ENCODE measurements around the gene CSRNP3.

Gene CSRNP3

DNA sequence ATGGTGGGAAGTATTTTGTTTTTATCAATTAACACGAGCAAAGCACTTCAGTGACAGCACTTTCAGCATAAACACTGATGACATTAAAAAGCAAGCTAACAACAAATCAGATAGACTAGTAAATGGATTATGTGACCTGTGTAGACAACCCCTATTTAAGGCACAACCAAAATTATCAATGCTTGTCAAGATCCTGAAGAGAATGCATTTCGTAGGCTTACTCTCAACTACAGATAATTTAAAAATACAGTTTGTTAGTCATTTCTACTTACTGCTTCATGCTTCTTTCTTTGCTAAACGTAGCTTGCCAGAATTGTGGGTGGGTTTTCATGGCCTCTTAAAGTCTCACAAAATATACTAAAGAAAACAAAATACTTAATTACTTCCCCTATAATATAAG lies 3.4 kb downstream of the CSRNP3 start:
- H3K27ac ChIP-seq = no peak overlapping the region
- TF ChIP-seq, protein P1, sequence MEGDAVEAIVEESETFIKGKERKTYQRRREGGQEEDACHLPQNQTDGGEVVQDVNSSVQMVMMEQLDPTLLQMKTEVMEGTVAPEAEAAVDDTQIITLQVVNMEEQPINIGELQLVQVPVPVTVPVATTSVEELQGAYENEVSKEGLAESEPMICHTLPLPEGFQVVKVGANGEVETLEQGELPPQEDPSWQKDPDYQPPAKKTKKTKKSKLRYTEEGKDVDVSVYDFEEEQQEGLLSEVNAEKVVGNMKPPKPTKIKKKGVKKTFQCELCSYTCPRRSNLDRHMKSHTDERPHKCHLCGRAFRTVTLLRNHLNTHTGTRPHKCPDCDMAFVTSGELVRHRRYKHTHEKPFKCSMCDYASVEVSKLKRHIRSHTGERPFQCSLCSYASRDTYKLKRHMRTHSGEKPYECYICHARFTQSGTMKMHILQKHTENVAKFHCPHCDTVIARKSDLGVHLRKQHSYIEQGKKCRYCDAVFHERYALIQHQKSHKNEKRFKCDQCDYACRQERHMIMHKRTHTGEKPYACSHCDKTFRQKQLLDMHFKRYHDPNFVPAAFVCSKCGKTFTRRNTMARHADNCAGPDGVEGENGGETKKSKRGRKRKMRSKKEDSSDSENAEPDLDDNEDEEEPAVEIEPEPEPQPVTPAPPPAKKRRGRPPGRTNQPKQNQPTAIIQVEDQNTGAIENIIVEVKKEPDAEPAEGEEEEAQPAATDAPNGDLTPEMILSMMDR (conservative IDR thresholded peaks at IDR 0.05; ENCODE audit: low read depth) = no peak
- no peak for DNase-seq (ENCODE audit: low spot score)
- POLR2A ChIA-PET (ENCODE audit: low non-redundant PET) = no interaction called here
- CTCF ChIA-PET = interaction anchor here (0.6 to 0.7 kb wide), 2 partner anchors 911 to 1440 kb away, joined by 3 to 6 read pairs; no protein-coding TSS in a partner anchor

DNA sequence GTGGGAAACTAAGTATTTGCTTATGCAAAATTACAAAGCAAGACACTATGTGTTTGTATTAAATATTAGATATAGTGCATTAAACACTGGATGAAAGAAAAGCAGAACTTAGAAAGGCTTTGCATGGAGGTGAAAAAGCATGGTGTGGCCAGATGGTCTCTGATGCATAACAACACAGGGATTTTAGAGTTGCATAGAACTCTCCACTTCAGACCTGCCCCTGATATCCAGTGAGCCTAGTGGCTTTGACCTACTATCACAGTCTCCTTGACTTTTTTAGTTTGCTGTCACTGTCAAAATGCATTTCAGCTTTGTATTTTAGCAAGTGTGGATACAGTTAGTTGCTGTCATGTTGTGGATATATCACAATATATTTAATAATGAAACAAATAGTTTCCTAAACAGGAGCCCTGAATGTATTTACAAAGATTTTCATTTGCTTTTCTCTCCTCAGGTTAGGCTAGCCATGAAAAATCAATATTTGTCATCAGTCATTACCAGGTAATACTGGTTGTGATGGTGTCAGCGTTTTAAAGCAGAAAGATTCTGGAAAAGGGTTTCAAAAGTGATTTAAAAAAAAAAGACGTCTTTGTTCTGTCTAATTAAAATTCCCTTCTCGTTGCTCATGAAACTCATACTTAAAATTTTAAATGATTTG lies 5.2 kb downstream of the CSRNP3 start:
- TF ChIP-seq, protein P1 (conservative IDR thresholded peaks at IDR 0.05; ENCODE audit: low read depth) = no peak
- ChIA-PET POLR2A (ENCODE audit: low non-redundant PET) (no interaction called here), CTCF (interaction anchor here (0.7 kb wide), 1 partner anchor 11 kb away, joined by 6 read pairs; no protein-coding TSS in a partner anchor)
- DNase-seq (ENCODE audit: low spot score) = no peak
- H3K27ac ChIP-seq = no peak overlapping the region

DNA sequence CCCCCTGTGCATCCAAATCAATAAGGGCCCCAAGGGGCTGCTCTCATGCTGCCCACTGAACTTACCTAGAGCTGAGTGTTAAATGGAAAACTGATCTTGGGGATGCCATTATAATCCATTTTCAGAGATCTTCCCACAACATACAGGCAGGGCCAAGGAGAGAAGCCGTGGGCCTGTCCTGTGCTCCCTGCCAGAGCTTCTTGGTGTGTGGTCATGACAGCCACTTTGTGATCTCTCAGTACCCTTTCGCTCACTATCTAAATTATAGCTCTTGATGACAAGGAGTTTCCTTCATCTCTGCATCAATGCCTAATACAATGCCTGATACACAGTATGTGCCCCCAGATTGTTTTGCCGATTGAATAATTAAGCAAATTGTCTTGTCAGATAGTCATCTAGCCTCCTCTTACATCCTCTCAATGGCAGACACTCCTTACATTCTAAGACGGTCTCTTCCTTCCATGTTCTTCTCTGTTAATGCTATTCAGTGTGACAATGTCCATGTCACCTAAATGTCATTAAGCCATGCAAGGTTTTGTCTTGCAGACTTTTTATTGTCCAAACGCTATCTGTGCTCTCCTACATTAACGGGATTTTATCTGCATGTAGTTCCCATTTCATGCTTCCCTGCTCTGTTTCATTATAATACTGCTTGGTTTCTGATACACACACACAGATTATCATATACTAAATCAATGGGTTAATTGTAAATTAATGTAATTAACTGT lies 5.9 kb downstream of the CSRNP3 start:
- DNase-seq (ENCODE audit: low spot score) = no peak
- ChIA-PET CTCF (interaction anchor here (0.6 to 0.7 kb wide), 2 partner anchors 10 to 12 kb away, joined by 3 to 6 read pairs; no protein-coding TSS in a partner anchor), POLR2A (ENCODE audit: low non-redundant PET) (no interaction called here)
- no peak overlapping the region for H3K27ac ChIP-seq
- TF ChIP-seq, protein P1 (conservative IDR thresholded peaks at IDR 0.05; ENCODE audit: low read depth) = no peak

DNA sequence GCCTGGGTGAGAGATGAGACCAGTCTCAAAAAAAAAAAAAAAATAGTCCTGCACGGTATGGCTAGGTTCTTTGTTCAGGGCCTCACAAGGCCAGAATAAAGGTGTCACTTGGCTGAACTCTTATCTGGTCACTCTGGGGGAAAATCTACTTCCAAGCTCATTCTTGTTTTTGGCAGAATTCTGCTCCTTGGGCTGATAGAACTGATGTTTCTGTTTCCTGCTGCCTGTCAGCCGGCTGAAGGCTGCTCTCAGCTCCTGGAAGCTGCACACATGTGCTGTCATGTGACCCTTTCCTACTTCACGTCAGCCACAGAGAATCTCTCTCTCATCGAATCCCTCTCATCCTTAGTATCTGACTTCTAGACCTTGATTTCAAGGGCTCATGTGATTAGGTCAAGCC lies 10.4 kb downstream of the CSRNP3 start:
- TF ChIP-seq, protein P1 (conservative IDR thresholded peaks at IDR 0.05; ENCODE audit: low read depth) = no peak
- no peak overlapping the region for H3K27ac ChIP-seq
- DNase-seq (ENCODE audit: low spot score) = no peak
- ChIA-PET CTCF (interaction anchor here (0.6 to 0.7 kb wide), 2 partner anchors 13 to 1817 kb away, joined by 5 to 8 read pairs; no protein-coding TSS in a partner anchor), POLR2A (ENCODE audit: low non-redundant PET) (no interaction called here)

DNA sequence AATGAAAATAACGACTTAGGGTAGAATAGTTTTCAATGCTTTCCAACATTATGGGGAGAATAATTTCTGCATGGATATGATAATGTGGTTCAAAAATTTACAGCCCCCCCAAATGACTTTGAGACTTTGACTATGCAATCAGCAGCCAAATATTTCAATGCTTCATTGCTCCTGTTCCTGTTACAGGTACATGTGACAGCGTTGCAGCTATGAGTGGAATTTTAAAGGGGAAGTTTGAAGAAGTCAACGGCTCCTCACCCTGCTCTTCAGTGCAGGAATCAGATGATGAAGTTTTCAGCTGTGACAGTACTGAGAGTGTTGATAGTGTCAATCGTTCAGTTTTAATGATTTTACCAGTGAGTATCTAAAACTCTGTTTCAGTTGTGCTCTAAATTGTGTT lies 25.1 kb downstream of the CSRNP3 start:
- ChIA-PET CTCF (no interaction called here), POLR2A (ENCODE audit: low non-redundant PET) (no interaction called here)
- no peak for DNase-seq (ENCODE audit: low spot score)
- TF ChIP-seq, protein P1 (conservative IDR thresholded peaks at IDR 0.05; ENCODE audit: low read depth) = no peak
- no peak overlapping the region for H3K27ac ChIP-seq

DNA sequence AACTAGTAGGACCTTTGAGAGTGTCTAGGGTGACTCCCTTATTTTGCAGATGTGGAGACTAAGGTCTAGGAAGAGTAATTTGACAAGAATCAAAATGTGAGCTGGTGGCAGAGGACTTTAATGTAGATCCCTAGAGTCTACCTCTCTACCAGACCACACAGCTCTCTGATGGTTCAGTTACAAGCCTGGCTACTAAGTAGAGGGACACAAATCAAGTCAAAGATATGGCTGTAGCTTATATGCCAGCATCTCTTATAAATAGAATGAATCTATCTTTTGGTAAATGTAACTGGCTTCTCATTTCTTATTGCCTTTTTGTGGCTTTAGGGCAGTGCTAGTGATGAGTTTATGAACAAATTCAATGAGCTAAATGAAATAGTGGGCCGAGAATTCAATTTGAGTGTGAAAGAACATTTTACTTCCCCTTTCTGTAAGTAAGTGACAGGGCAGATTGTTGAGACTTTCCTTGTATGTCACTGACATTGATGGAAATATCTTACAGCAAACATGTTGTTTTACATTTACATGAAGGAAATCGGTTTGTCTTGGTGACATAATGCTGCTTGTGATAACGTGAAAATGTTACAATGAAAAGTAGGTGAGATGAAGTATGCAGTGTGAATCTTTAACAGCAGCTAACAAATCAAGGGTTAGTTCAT lies 28.3 kb downstream of the CSRNP3 start:
- POLR2A ChIA-PET (ENCODE audit: low non-redundant PET) = no interaction called here
- TF ChIP-seq, protein P1 (conservative IDR thresholded peaks at IDR 0.05; ENCODE audit: low read depth) = no peak

More for the DNA sequence above, 28.3 kb downstream of the CSRNP3 start:
- H3K27ac ChIP-seq = no peak overlapping the region
- no peak for DNase-seq (ENCODE audit: low spot score)
- CTCF ChIA-PET = interaction anchor here (0.5 to 0.6 kb wide), 3 partner anchors 91 to 684 kb away, joined by 3 to 4 read pairs (median 3); no protein-coding TSS in a partner anchor

Measured in RWPE1 (cell line).